Right ventricle myocardium inferior (tissue), 1 donor: Measurements from ENCODE around the gene SND1. TPM values are rescaled to one million over a fixed set of nuclear protein-coding genes. Genes with fewer than 3 reads are reported as not detected.

ENCODE experiments used
- ATAC-seq: fragments of 200-7000 bp; cut with Tn5 transposase; one replicate; pipeline ENCODE4 v1.9.1; 2020; ENCODE audit warnings: mild to moderate bottlenecking, moderate library complexity
- DNase-seq: peaks from one replicate; pipeline ENCODE4 v3.0.0; 2021; ENCODE audit errors: missing footprints
- intact Hi-C: fragments of 100-400 bp; cut with DNase I; formaldehyde crosslinking; loops from one replicate; pipeline ENCODE4 v1.11.0; 2022
- total RNA-seq: library from RNA; stranded (reverse); fragmentation: NEBNext Ultra II Directional; extraction: Animal tissue kit (Norgen Biotek cat#: 25700); gene quantifications from one replicate; pipeline ENCODE4 v1.2.1, GENCODE V29; 2021
- donor health status: DM: no; HTN: yes; CAD: no; lungs with severe emphysema.

Gene SND1
- total RNA-seq, 1 donor from 2014 or later, result 85.0 TPM

GRCh38 chr7:127810696-127811660, 159.0 kb downstream of the SND1 start:
- intact Hi-C loops, result no loop called here

GRCh38 chr7:127812540-127812939, 160.5 kb downstream of the SND1 start:
- DNase-seq, result no peak
- ATAC-seq, result no peak
- intact Hi-C loops, result no loop called here

More at GRCh38 chr7:127810696-127811660, 159.0 kb downstream of the SND1 start:
- DNase-seq (no peak), ATAC-seq (no peak)

GRCh38 chr7:127813991-127814541, 162.1 kb downstream of the SND1 start:
- no peak for DNase-seq
- no peak for ATAC-seq
- intact Hi-C loops, result no loop called here

- intact Hi-C loops, result no loop called here
- ATAC-seq (no peak), DNase-seq (no peak)
These were observed 163.7 kb downstream of the SND1 start for GRCh38 chr7:127815631-127816145.

GRCh38 chr7:127816354-127817190, 164.6 kb downstream of the SND1 start:
- intact Hi-C loops, result no loop called here
- ATAC-seq (no peak), DNase-seq (no peak)

GRCh38 chr7:127817466-127817865, 165.5 kb downstream of the SND1 start:
- DNase-seq (no peak), ATAC-seq (no peak)
- intact Hi-C loops, result no loop called here

GRCh38 chr7:127818306-127818705, 166.3 kb downstream of the SND1 start:
- no peak for ATAC-seq
- intact Hi-C loops, result no loop called here
- DNase-seq, result no peak

- intact Hi-C loops, result no loop called here
- DNase-seq (no peak), ATAC-seq (no peak)
These were observed 168.2 kb downstream of the SND1 start for GRCh38 chr7:127819975-127820731.

- ATAC-seq (no peak), DNase-seq (no peak)
- intact Hi-C loops, result no loop called here
These were observed 168.7 kb downstream of the SND1 start for GRCh38 chr7:127820732-127821085.

GRCh38 chr7:127821146-127821545, 169.2 kb downstream of the SND1 start:
- ATAC-seq, result no peak
- no peak for DNase-seq
- intact Hi-C loops, result no loop called here

- intact Hi-C loops, result no loop called here
- DNase-seq (no peak), ATAC-seq (no peak)
These were observed 171.0 kb downstream of the SND1 start for GRCh38 chr7:127822822-127823508.

- no peak for DNase-seq
- ATAC-seq, result no peak
- intact Hi-C loops, result no loop called here
These were observed 172.7 kb downstream of the SND1 start for GRCh38 chr7:127824682-127825081.

- ATAC-seq (no peak), DNase-seq (no peak)
- intact Hi-C loops, result no loop called here
These were observed 177.0 kb downstream of the SND1 start for GRCh38 chr7:127828843-127829500.

- intact Hi-C loops, result no loop called here
These were observed 179.6 kb downstream of the SND1 start for GRCh38 chr7:127831318-127832219.

GRCh38 chr7:127832592-127832991, 180.6 kb downstream of the SND1 start:
- intact Hi-C loops, result no loop called here
- no peak for DNase-seq
- ATAC-seq, result no peak

More at GRCh38 chr7:127831318-127832219, 179.6 kb downstream of the SND1 start:
- no peak for ATAC-seq
- no peak for DNase-seq

GRCh38 chr7:127833641-127834040, 181.6 kb downstream of the SND1 start:
- ATAC-seq (no peak), DNase-seq (no peak)
- intact Hi-C loops, result no loop called here

GRCh38 chr7:127835679-127836078, 183.7 kb downstream of the SND1 start:
- ATAC-seq, result no peak
- intact Hi-C loops, result no loop called here
- no peak for DNase-seq
